ENCODE results near the gene RNF130. TPM values are rescaled to one million over a fixed set of nuclear protein-coding genes. Genes with fewer than 3 reads are reported as not detected.

Gene RNF130
- total and polyA plus RNA-seq, 7 donors: 34.3 to 144 (median 64.1) TPM

GRCh38 chr5:179914032-179914755 is 157.4 kb downstream of the RNF130 start:
- Histone ChIP-seq H3K27me3 (peaks cover 0 to 4% (median 0%) of the 10 kb centered on the region in 3 donors), H3K9me3 (no peaks in the 10 kb centered on the region), H3K4me3 (no peak overlapping the region), H3K4me1 (no peaks in the 10 kb centered on the region), H3K36me3 (no peaks in the 10 kb centered on the region), H3K27ac (no peak overlapping the region)
- intact Hi-C loops (cut with DNase I): no loop called here
- WGBS, 2 donors: 29 to 61% methylated on average over 8 of the region's 8 CpGs
- no peak for TF ChIP-seq POLR2AphosphoS5 (IDR thresholded peaks at IDR 0.05)
- no peak for TF ChIP-seq EP300 (IDR thresholded peaks at IDR 0.05)
- TF ChIP-seq, protein P1, sequence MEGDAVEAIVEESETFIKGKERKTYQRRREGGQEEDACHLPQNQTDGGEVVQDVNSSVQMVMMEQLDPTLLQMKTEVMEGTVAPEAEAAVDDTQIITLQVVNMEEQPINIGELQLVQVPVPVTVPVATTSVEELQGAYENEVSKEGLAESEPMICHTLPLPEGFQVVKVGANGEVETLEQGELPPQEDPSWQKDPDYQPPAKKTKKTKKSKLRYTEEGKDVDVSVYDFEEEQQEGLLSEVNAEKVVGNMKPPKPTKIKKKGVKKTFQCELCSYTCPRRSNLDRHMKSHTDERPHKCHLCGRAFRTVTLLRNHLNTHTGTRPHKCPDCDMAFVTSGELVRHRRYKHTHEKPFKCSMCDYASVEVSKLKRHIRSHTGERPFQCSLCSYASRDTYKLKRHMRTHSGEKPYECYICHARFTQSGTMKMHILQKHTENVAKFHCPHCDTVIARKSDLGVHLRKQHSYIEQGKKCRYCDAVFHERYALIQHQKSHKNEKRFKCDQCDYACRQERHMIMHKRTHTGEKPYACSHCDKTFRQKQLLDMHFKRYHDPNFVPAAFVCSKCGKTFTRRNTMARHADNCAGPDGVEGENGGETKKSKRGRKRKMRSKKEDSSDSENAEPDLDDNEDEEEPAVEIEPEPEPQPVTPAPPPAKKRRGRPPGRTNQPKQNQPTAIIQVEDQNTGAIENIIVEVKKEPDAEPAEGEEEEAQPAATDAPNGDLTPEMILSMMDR (IDR thresholded peaks at IDR 0.05): no peak
- no peak for DNase-seq

DNA sequence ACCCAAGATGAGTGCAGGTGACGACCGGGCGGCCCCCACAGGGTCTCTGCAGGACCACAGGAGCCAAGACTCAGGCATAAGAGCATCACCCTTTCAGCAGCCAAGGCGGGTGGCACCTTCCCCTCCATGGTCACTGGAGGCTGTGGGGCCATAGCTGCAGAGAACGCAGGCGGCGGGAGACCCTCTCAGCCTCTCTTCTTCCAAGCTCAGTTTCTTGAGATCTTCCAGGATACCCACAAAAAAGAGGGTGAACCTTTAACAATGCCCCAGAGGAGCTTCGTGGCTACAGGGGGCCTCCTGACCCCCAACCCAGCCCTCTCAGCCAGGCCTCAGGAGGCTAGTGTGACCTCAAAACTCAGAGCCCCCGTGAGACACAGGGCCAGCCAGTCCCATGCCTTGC is 158.1 kb downstream of the RNF130 start:
- WGBS, 2 donors: 89 to 95% methylated on average over 9 of the region's 9 CpGs
- peaks cover 0 to 3% (median 2%) of the 10 kb centered on the region in 4 donors for H3K4me1 ChIP-seq
- TF ChIP-seq EP300 (IDR thresholded peaks at IDR 0.05) (no peak), POLR2AphosphoS5 (IDR thresholded peaks at IDR 0.05) (no peak), POLR2A (IDR thresholded peaks at IDR 0.05) (no peak)
- TF ChIP-seq, protein P1 (IDR thresholded peaks at IDR 0.05): no peak
- no peak overlapping the region for H3K27ac ChIP-seq
- H3K27me3 ChIP-seq: peaks cover 0 to 4% (median 0%) of the 10 kb centered on the region in 3 donors
- no peaks in the 10 kb centered on the region for H3K9me3 ChIP-seq
- H3K36me3 ChIP-seq: no peaks in the 10 kb centered on the region
- no peak for DNase-seq
- H3K4me3 ChIP-seq: no peak overlapping the region
- intact Hi-C loops (cut with DNase I): no loop called here

GRCh38 chr5:179912951-179913350 is 158.6 kb downstream of the RNF130 start:
- DNase-seq: no peak
- Histone ChIP-seq H3K4me1 (peaks cover 0 to 8% (median 7%) of the 10 kb centered on the region in 4 donors), H3K9me3 (no peaks in the 10 kb centered on the region), H3K27me3 (peaks cover 0 to 4% (median 0%) of the 10 kb centered on the region in 3 donors), H3K27ac (no peak overlapping the region), H3K4me3 (no peak overlapping the region), H3K36me3 (no peaks in the 10 kb centered on the region)
- TF ChIP-seq POLR2AphosphoS5 (IDR thresholded peaks at IDR 0.05) (no peak), EP300 (IDR thresholded peaks at IDR 0.05) (no peak), POLR2A (IDR thresholded peaks at IDR 0.05) (no peak)
- TF ChIP-seq, protein P1 (IDR thresholded peaks at IDR 0.05): no peak
- intact Hi-C loops (cut with DNase I): no loop called here
- 90 to 94% methylated on average over 19 of the region's 19 CpGs for WGBS, 2 donors

DNA sequence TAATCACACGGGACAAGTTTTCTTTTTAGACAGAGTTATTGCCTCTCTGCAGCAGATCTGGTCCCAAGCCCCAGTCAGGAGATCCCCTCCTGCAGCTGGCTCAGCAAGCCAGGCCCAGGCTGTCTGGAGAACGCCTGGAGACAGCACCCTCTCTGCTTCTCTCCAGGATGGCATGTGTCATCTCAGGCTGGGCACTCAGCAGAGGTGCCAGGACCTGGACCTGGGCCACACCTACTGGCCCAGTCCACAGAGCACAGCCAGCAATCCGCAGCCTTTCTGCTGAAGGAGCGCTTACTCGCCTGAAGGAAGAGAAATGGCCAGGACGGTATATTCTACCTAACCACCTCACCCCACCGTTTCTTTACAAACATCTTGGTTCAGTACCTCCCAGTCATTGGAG is 159.2 kb downstream of the RNF130 start:
- 86 to 89% methylated on average over 7 of the region's 7 CpGs for WGBS, 2 donors
- Histone ChIP-seq H3K27ac (no peak overlapping the region), H3K36me3 (no peaks in the 10 kb centered on the region), H3K4me1 (peaks cover 0 to 9% (median 8%) of the 10 kb centered on the region in 4 donors), H3K9me3 (no peaks in the 10 kb centered on the region), H3K4me3 (no peak overlapping the region), H3K27me3 (peaks cover 0 to 4% (median 0%) of the 10 kb centered on the region in 3 donors)
- TF ChIP-seq POLR2AphosphoS5 (IDR thresholded peaks at IDR 0.05) (no peak), EP300 (IDR thresholded peaks at IDR 0.05) (no peak), POLR2A (IDR thresholded peaks at IDR 0.05) (no peak)
- TF ChIP-seq, protein P1 (IDR thresholded peaks at IDR 0.05): no peak
- intact Hi-C loops (cut with DNase I): no loop called here
- DNase-seq: no peak
